Measurements from ENCODE around the gene GNAQ.
"Not testable (repeated sequence)": the region's sequence is repeated elsewhere in the genome, so short reads cannot be mapped to it uniquely, and the experiment has no call there.

GNAQ gene

GRCh38 chr9:77731008-77731698 is 300.5 kb downstream of the GNAQ start:
- DNase-seq (ENCODE audit: low read depth), result no peak

GRCh38 chr9:77729177-77729576 is 302.4 kb downstream of the GNAQ start:
- no peak for DNase-seq (ENCODE audit: low read depth)

- no peak for DNase-seq (ENCODE audit: low read depth)
These were observed 304.8 kb downstream of the GNAQ start for GRCh38 chr9:77726814-77727213.

GRCh38 chr9:77726289-77726688 is 305.3 kb downstream of the GNAQ start:
- DNase-seq (ENCODE audit: low read depth), result no peak

GRCh38 chr9:77725820-77726219 is 305.8 kb downstream of the GNAQ start:
- no peak for DNase-seq (ENCODE audit: low read depth)

GRCh38 chr9:77725046-77725694 is 306.4 kb downstream of the GNAQ start:
- DNase-seq (ENCODE audit: low read depth), result no peak

GRCh38 chr9:77721156-77721555 is 310.5 kb downstream of the GNAQ start:
- DNase-seq (ENCODE audit: low read depth), result not testable (repeated sequence)

GRCh38 chr9:77719321-77719720 is 312.3 kb downstream of the GNAQ start:
- DNase-seq (ENCODE audit: low read depth), result no peak

GRCh38 chr9:77718298-77718640 is 313.3 kb downstream of the GNAQ start:
- DNase-seq (ENCODE audit: low read depth), result not testable (repeated sequence)

GRCh38 chr9:77717608-77718297 is 313.9 kb downstream of the GNAQ start:
- DNase-seq (ENCODE audit: low read depth), result peak; percentile 67

GRCh38 chr9:77714077-77714549 is 317.5 kb downstream of the GNAQ start:
- DNase-seq (ENCODE audit: low read depth), result no peak

GRCh38 chr9:77712533-77713130 is 319.0 kb downstream of the GNAQ start:
- DNase-seq (ENCODE audit: low read depth), result peak; percentile 66

- DNase-seq (ENCODE audit: low read depth), result no peak
These were observed 320.5 kb downstream of the GNAQ start for GRCh38 chr9:77710965-77711648.

GRCh38 chr9:77710316-77710715 is 321.3 kb downstream of the GNAQ start:
- no peak for DNase-seq (ENCODE audit: low read depth)

- no peak for DNase-seq (ENCODE audit: low read depth)
These were observed 323.4 kb downstream of the GNAQ start for GRCh38 chr9:77708064-77708815.

- DNase-seq (ENCODE audit: low read depth), result peak; percentile 97
These were observed 324.1 kb downstream of the GNAQ start for GRCh38 chr9:77707383-77708063.

GRCh38 chr9:77705636-77706035 is 326.0 kb downstream of the GNAQ start:
- no peak for DNase-seq (ENCODE audit: low read depth)

- DNase-seq (ENCODE audit: low read depth), result not testable (repeated sequence)
These were observed 328.9 kb downstream of the GNAQ start for GRCh38 chr9:77702521-77703390.

GRCh38 chr9:77697238-77697984 is 334.2 kb downstream of the GNAQ start:
- no peak for DNase-seq (ENCODE audit: low read depth)
